Right kidney (tissue), 1 donor: ENCODE measurements around the gene KCNQ5.
"Not testable (repeated sequence)": the region's sequence is repeated elsewhere in the genome, so short reads cannot be mapped to it uniquely, and the experiment has no call there.

Experiments used
- DNase-seq: peaks from one replicate; pipeline ENCODE4 v3.0.0-alpha.2; 2016

Gene KCNQ5

DNA sequence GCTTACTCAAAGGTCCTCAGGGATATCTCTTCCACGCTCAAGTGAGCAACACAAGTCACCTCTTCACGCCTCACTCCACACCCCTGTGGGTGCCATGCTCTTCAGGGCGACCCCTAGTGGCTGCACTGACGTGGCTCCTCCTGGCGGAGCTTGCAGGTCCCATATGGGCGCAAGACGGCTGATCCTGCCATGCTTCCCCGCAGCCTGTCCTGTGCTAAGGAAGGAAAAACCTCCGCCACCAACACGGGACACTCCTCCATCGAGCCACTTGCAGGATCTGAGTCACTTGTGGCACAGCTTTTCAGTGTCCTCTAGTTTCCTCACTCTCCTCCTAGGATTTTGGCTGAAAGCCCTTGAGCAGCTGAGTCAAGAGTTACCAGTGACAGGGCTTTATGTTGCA lies 512.7 kb downstream of the KCNQ5 start:
- peak; percentile 6 for DNase-seq

DNA sequence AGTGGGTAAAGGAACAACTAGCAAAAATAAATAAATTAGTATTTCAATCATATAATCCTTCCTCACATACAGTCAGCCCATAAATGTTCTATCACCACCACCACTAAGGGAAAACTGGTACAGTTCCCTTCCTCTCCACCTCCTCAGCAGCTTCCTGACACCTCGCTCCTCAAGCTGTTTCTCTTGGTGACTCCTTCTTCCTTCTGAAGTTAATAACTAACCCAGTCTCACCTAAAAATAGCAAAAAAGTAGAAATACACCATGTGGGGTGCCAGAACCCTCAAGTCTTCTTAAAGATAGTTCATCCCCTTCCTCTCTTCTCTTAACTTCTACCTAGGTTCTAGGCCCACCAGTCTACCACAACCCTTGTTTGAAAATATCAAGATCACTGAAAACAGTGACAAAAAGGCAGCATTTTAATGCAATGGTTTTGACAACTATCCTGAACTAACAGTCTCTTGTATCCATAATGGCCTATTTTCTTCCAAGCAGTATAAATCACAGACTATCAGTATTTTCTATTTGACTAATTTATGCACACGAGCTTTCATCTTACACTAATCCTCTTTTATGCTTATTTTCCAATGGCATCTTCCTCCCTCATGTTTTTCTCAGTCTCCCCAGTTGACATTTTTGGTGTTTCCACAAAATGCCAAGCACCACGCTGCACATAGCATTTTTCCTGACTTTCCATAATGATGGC lies 518.0 kb downstream of the KCNQ5 start:
- no peak for DNase-seq

DNA sequence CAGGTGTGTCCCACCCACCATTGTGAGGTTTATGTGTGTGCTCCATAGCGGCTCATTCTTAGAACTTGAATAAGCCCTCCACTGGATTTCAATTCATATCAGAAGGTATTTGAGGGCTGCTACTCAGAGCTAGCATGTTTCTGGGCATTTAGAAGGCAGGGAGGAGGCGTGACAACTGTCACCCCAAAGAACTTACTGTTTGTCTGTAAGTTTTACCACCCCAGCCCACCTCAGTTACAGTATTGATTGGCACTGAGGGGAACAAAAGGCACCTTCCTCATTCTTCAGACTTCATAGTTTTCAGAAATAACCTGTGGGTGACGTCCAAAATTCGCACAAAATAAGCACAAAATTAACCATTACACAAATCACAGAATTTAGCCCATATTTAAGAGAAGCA lies 521.7 kb downstream of the KCNQ5 start:
- DNase-seq: no peak

DNA sequence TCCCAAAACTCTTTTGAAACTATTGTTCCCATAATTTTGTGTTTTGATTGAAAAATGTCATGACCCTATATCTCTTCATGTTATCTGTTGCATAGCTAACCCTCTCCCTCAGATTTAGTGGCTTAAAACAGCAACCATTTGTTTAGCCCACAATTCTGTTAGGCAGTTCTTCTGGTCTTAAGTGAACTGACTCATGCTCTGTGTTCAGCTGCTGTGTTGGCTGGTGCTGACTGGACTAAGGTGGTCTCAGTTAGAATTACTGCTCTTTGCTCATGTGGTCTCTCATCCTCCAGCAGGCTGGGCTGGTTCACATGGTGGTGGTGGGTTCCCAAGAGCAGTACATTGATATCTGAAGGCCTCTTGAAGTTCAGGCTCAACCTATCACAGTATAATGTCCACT lies 522.7 kb downstream of the KCNQ5 start:
- DNase-seq: no peak

DNA sequence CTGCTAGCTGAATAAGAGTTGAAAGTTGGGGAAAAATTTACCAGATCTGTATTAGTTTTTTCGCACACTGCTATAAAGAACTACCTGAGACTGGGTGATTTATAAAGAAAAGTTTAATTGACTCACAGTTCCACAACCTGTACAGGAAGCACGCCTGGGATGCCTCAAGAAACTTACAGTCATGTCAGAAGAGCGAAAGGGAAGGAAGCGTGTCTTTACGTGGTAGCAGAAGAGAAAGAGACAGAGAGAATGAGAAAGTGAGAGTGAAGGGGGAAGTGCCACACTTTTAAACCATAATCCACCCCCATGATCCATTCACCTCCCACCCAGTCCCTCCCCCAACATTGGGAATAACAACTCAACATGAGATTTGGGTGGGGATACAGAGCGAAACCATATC lies 523.8 kb downstream of the KCNQ5 start:
- no peak for DNase-seq

DNA sequence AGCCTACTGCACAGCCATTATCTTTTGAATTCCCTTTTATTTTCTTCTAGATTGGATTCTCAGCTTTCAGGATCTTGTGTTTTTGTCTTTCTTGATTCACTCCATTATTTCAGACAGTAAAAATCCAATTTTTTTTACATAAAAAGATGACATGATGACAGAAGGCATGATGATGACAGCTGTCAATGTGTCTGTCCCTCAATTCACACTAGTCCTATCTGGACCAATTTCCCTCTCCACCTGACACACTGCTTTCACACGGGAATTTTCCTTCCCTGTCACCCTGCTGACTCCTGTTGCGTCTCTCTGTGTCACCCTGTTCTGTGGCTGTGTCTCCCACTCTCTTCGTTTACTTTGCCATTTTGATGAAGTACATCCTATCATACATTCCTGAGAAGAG lies 529.9 kb downstream of the KCNQ5 start:
- DNase-seq: no peak

DNA sequence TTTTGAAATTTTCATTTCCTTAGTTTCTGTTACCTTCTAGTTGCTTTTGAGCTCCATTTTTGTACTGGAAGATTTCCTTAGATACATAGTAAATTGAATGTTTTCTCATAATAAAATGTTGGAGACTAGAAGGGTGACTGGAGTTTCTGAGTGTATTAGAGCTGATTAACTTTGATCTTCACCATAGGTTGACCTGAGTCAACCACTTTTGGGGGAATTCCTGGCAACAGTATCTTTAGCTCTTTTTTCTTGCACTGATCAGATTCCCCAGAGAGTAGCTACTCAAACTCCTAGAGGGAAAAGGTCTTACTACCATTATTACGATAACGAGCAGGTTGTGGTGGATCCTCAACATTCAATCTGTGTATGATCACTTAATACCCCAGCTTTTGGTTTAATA lies 530.7 kb downstream of the KCNQ5 start:
- DNase-seq: no peak

DNA sequence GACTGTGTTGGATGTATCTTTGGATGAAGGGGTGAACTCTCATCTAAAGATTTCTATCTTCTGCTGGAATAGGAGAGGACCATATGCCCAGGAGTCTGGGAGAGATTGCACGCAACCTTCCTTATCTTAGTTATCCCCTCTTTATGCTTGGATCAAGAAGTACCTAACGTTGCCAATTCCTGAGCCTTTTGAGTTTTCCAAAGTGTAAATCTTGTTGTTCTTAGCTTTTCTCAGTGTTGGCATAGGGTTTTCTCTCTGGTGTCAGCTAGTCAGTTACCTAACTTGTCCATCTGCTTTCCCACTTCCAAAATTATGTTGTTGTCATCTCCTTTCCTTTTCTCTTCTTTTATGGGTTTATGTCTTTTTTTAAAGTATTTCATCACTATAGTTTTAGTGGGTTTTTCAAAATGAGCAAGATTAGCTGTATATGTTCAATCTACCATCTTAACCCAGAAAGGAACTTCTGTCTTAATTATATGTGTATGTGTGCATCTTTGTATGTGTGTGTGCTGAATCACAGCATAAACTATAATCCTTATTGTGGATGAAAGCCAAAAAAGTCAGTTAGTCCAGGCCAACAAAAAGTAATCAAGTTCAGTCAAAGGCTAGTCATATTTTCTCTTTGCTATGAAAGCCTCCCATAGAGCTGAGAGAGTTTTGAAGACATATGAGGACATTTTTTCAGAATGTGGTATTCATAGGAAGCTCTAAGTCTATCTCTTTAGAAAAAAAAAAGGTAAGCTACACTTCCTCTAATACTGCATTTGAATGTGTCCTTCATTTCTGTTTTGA lies 531.3 kb downstream of the KCNQ5 start:
- DNase-seq: no peak

DNA sequence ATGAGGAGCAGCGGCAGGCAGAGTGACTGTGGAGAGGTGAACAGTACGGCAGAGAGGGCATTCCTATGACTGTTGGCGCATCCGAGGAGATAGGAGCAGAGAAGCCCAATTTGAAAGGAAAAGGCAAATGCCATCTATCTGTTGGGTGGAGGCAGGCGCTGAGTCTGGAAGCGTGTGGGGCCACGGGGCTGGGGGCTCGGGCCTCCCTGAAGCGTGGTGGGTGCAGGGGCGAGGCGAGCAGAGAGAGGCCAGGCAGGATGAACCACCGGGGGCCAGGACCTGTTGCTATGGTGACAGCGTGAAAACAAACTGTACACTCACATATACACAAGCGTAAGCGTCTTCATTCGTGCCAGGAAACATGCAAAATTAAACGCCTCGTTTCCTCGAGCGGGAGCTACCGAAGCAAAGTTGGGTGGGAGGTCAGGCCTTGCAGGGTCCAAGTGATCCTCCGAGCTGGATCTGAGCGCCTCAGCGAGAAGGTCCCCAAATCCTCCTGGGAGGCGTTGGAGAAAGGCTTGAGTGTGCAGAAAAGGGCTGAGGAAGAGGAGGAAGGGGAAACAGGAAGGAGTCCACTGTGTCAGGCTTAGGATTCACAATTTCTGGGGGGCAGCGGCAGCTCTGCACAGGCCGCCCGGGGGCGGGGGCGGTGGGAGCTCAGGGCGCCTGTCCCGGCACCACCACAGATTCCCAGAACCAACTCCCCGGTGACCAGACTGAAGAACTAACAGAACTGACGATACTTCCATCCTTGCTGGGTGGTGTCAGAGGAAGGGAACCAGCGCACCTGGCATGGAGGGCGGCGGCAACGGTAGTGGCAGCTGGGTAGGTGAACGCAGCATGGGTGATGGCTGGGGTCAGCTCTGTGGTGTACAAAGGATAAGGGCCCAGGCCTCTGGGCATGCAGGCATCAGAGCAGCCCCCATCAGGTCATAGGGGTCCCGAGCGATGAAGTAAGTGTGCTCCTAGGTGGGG lies 535.2 kb downstream of the KCNQ5 start:
- no peak for DNase-seq

DNA sequence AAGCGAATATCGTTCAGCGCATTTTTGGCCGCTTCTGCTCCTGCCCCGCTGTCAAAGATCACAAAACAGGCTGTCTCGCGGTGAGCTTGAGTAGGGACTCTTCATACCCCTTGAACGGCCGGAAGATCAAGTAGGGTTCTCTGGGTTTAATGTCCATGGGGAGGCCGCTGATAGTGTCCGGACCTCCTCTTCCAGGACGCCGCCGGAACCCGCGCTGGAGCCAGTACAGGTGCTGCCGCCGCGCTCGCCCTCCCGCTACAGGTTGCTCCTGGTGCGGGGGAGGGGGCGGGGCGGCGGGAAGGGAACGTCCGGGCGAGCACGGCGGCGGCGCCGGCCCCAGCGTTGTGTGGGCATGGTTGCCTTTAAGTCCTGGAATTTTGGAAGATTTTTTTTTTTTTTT lies 536.0 kb downstream of the KCNQ5 start:
- DNase-seq: no peak

DNA sequence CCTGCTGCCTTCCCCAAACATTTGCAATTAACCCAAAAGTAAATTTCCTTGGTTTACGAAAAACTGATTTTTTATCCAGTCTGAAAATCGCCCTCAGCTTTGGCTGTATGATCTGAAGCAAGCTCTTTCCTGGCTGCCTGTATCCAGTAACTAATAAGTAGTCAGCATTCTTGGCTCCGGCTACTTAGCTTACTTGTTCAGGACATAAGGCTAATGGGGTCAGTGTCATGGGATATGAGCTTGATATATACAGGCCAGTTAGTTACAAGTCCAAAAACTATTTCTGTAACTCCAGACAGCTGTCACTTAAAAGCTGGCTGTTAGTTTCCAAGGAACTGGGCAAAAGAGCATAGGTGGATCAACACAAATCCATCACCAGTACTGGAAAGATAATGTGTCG lies 547.2 kb downstream of the KCNQ5 start:
- DNase-seq: no peak

DNA sequence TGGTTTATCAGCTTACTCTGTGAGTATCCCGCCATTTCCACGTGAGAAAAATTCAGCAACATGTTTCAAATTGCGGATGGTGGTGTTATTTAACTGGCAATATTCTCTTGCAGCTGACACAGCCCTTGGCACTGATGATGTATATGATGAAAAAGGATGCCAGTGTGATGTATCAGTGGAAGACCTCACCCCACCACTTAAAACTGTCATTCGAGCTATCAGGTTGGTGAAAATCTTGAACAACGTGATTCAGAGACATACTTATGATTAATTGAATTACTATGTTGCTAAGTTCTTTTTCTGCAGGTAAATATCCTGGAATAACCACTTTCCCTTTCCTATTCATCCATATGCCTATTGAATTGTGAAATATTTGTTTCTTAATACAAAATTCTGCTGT lies 547.8 kb downstream of the KCNQ5 start:
- DNase-seq: no peak

DNA sequence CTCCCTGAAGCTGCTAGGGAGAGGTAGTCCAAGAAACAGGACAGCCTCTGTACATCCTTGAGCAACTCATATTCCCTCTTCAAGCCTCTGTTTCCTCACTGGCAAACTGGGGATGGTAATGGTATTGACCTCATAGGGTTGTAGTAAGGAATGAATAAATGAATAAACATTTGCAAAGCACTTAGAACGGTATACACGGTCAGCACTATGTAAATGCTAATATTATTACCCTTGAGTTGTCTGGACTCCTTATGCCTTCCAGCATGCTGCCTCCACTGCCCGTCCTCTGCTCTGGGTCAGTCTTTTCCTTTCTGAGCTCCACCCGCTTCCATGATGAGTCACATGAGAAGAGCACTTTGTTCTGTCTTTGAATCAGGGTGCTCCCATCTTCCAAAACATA lies 552.8 kb downstream of the KCNQ5 start:
- no peak for DNase-seq

DNA sequence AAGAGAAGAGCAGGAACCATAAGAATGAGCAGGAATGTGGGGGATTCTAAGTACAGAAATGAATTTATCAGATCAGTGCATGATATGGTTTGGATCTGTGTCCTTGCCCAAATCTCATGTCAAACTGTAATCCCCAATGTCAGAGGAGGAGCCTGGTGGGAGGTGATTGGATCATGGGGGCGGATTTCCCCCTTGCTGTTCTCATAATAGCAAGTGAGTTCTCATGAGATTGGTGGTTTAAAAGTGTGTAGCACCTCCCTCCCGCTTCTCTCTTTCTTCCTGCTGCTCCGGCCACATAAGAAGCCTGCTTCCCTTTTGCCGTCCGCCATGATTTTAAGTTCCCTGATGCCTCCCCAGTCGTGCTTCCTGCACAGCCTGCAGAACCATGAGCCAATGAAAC lies 554.2 kb downstream of the KCNQ5 start:
- no peak for DNase-seq

DNA sequence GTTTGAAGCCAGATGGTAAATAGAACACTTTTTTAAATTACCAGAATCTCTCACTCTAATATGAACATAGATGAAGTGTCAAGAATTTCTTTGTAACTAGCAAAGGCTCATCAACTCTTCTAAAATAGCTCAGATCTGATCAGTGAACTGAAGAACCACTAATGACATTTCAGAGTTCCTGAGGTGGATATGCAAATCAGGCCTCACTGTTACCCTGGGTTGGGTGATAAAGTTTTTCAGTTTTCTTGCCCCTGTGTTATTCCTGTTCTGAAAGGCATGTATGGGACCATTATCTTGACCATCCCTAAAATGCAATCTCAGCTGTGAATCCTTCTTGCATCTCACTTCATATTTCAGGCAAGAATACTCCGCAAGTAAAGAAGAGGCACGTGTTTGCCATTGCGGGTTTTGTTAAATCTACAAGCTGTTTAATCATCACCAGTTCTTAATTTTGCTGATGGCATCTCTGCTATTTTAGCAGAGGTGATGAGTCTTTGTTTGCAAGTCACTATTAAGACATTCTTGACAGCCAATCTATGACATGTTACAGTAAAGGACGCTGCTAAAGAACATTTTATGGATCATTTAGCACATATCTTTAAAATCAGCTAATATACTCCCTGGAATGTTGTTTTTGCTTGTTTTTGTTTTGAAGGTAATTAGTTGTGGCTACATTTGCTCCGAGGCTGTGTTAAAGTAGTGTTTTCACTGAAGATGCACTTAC lies 555.5 kb downstream of the KCNQ5 start:
- no peak for DNase-seq

DNA sequence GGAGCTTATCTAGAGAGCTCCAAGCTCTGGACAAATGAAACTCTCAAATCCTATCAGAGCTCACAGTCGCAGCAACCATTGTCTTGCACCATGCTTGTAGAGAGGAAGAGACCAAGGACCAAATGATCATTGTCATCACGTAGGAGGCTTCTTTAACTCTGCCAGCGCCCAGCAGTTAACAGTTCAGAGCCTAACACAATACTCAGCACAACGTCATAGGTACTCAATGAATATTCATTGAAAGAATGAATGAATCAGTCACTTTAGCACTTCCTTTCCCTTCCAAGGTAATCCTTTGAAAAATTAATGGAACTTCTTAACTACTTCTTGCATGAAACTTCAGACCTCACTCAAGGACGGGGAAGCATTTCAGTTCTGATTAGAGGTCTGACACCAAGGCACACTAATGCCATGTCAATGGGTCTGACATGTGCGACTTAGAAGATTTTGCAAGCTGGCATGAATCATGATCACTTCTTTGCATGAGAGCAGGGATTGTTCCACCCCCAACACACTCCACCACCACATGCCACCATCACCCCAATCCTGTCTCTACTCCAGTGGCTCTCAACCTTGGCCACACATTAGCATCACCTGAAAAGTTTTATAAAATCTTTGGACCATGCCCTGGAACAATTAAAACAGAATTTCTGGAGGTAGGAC lies 558.3 kb downstream of the KCNQ5 start:
- DNase-seq: peak; percentile 4

DNA sequence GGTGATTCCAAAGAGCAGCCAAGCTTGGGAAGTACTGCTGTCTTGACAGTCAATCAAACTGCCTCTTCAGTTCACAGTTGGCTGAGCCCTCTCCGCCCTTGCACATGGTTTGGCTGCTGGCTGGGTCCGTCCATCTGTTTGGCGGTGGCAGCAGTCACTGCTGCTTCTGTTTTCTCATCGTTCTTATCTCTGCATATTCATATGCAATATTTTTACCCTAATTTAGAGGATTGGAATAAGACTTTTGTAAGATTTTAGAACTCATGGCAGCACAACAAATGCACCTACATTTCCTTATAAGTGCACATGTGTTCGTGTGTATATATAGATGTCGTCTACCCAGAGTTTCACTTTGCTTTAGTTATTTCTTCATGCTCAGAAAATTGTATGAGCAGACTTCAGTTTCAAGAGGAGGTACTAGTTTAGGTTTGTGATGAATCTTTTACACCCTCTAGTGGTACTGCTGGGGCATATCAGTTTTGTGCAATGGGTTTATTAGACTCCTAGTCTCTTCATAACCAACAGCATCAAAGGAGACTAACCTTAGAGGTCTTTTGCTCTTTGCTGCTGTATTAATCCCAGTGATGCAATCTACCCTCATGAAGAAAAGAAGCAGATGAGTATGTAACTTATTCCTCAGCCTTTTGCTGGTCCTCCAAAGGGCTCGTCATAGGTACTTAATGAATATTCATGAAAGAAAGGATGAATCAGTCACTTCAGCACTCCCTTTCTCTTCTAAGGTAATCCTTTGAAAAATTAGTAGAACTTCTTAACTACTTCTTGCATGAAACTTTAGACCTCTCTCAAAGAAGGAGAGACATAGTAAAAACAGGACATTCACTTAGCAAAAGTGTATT lies 559.1 kb downstream of the KCNQ5 start:
- peak; percentile 29 for DNase-seq

DNA sequence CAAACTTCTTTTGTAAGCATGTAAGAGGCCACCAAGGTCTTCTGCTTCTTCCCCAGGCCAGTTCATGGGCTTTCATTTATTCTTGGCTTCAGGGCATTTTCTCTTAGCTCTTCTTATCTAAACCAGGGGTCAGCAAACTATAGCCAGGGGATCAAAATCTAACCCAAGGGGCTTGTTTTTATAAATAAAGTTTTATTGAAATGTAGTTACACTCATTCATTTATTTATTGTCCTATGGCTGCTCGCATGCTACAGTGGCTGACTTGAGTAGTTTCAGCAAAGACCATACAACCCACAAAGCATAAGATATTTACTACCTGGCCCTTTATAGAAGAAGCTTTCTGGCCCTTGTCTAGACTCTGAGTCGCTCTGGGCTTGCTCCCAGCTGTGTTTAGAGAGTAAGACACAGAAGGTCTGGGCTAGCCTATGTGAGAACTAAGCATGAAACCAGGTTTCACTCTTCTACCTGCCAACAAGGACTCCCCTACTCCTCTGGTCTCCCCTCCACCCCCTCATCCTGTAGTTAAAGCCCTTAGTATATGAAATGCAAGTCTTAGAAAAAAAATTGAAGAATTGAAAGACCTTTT lies 560.2 kb downstream of the KCNQ5 start:
- no peak for DNase-seq

DNA sequence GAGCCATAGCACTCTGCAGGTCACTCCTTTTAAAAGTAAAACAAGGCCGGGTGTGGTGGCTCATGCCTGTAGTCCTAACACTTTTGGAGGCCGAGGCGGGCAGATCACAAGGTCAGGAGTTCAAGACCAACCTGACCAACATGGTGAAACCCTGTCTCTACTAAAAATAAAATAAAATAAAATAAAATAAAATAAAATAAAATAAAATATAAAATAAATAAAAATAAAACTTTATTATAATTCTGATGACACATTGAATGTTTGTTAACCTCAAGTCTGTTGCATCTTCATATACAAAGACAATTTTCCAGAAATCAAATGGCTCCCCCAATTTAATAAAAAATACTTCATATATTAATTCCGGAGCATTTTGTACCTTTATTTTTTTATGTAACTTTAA lies 571.4 kb downstream of the KCNQ5 start:
- DNase-seq: not testable (repeated sequence)

DNA sequence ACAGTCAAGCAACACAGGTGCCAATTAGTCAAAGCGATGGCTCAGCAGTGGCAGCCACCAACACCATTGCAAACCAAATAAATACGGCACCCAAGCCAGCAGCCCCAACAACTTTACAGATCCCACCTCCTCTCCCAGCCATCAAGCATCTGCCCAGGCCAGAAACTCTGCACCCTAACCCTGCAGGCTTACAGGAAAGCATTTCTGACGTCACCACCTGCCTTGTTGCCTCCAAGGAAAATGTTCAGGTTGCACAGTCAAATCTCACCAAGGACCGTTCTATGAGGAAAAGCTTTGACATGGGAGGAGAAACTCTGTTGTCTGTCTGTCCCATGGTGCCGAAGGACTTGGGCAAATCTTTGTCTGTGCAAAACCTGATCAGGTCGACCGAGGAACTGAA lies 572.9 kb downstream of the KCNQ5 start:
- DNase-seq: no peak
